ENCODE data around the gene HLF.
A peak's percentile ranks its signal among the peaks of the same experiment; 100 is the strongest.

Gene HLF

DNA sequence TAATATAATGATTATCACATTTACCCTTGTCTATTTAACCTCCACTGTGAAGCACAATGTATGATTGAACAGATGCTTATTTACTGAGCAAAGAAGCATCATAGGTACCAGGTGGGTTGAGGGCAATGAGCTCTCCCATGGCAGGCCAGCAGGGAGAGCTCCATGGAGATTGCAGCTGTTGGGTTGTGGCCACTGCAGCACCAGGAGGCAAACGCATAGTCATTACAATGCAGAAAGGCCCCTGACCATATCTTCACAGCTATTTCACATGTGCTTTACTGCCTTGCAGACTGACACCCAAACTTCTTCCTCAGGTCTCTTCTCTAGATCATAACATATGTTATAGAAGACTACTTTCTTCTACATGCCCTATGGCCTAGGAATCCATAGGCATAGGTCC is 81.9 kb downstream of the HLF start:
- H3K4me3 ChIP-seq (replicated peaks; ENCODE audit: low read depth, low read length) = no peak overlapping the region

DNA sequence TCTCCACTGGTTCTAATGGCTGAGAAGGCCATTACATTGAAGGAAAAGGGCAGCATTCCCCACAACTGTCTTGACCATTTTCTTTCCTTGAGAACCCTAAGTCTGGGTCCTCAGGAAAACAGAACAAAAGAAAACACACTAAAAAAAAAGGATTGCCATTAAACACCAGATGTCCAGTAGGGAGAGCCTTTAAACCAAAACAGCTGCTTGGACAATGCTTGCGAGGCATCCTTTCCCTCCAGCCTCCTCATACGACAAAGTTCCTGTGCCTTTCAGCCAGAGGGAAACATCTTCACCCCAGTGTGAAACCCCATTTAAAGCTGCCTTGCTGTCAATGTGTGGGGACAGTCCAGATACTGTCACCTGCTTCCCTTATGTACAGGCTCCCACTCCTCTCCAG is 82.6 kb downstream of the HLF start:
- TF ChIP-seq, protein P1, sequence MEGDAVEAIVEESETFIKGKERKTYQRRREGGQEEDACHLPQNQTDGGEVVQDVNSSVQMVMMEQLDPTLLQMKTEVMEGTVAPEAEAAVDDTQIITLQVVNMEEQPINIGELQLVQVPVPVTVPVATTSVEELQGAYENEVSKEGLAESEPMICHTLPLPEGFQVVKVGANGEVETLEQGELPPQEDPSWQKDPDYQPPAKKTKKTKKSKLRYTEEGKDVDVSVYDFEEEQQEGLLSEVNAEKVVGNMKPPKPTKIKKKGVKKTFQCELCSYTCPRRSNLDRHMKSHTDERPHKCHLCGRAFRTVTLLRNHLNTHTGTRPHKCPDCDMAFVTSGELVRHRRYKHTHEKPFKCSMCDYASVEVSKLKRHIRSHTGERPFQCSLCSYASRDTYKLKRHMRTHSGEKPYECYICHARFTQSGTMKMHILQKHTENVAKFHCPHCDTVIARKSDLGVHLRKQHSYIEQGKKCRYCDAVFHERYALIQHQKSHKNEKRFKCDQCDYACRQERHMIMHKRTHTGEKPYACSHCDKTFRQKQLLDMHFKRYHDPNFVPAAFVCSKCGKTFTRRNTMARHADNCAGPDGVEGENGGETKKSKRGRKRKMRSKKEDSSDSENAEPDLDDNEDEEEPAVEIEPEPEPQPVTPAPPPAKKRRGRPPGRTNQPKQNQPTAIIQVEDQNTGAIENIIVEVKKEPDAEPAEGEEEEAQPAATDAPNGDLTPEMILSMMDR (IDR thresholded peaks at IDR 0.05; ENCODE audit: low read length, missing control alignments) = no peak
- H3K4me3 ChIP-seq (replicated peaks; ENCODE audit: low read depth, low read length) = no peak overlapping the region
- no peak for DNase-seq (ENCODE audit: low read depth)

More for the DNA sequence above, 81.9 kb downstream of the HLF start:
- DNase-seq (ENCODE audit: low read depth) = no peak
- TF ChIP-seq, protein P1 (IDR thresholded peaks at IDR 0.05; ENCODE audit: low read length, missing control alignments) = no peak

DNA sequence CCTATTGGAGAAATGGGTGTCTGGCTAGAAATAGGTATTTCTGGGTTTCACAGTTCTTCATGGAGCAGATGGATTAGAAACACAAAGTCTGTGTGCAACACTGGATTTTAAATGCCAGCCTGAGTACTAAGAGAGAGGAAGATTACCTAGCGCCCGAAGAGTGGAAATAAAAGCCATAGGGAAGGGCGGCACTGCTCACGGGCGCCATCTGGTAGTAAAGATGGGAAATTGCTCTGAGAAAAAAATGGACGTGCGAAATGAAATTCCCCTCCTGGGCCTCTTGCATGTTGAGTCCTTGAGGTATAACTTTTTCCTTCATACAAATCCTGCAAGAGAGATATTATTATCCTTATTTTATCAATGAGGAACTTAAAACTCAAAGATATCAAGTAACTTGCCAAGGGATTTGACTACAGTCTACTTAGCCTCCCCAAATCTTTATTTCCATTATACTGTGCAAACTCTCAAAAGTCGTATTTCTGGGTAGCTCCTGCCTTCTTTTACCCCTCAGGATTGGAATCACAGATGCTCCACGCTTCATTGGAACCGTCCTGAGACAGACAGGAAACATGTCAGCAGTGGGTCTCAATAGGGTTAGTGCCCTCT is 84.1 kb downstream of the HLF start:
- peak; percentile 65 for DNase-seq (ENCODE audit: low read depth)
- TF ChIP-seq, protein P1 (IDR thresholded peaks at IDR 0.05; ENCODE audit: low read length, missing control alignments) = peak; percentile 86

DNA sequence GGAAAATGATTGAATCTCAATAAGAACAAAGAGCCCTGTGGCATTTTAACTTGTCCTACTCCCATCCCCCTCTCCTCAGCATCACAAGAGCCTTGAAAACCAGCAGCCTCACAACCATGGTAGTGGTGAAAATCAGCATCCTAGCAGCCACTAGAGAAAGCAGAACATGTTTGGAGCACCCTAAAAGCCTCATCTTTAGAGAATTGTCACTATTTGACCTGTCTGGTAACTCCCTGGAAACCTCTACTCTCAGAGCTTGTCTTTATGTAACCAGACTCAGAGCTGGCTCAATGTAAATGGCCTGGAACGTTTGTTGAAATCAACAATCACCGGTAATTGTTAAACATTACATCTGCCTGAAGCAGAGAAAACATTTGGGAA is 86.1 kb downstream of the HLF start:
- no peak for DNase-seq (ENCODE audit: low read depth)
- H3K4me3 ChIP-seq (replicated peaks; ENCODE audit: low read depth, low read length) = no peak overlapping the region
- TF ChIP-seq, protein P1 (IDR thresholded peaks at IDR 0.05; ENCODE audit: low read length, missing control alignments) = no peak

More for the DNA sequence above, 84.1 kb downstream of the HLF start:
- H3K4me3 ChIP-seq (replicated peaks; ENCODE audit: low read depth, low read length) = no peak overlapping the region

DNA sequence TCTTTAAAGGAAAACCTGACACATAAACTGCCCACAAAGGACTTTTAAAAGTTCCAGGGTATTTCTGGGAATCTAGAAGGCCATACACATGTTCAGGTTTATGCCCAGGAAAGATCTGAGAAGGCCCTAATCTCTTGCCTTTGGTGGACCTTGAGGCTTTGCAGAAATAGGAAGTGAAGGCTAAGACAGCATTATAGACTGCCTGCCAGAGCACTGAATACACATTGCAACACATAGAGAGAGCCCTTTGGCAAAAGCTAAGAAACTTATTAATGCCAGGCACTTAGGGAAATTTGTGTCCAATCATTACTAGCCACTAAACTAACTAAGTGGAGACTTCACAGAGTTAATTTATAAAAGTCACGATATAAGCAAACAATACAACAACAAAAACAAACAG is 86.5 kb downstream of the HLF start:
- no peak for DNase-seq (ENCODE audit: low read depth)
- TF ChIP-seq, protein P1 (IDR thresholded peaks at IDR 0.05; ENCODE audit: low read length, missing control alignments) = no peak
- H3K4me3 ChIP-seq (replicated peaks; ENCODE audit: low read depth, low read length) = no peak overlapping the region

DNA sequence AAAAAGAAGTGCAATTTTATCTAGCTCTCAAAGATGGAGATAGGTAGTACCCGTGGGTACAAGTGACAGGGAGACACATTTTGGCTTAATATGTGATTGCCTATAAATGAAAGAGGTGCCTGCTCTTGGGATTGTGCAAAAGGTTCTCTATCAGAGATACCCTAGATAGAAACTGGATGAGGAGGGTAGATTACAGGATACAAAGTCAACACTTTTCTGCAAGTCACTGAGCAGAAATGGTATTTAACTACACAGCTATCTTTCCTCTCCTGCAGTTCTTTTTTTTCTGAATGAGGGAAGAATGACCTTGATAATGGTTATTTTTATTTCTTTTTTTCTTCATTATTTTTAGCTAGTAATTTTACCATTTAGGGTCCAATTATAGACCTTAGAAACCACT is 89.2 kb downstream of the HLF start:
- TF ChIP-seq, protein P1 (IDR thresholded peaks at IDR 0.05; ENCODE audit: low read length, missing control alignments) = no peak
- H3K4me3 ChIP-seq (replicated peaks; ENCODE audit: low read depth, low read length) = no peak overlapping the region
- no peak for DNase-seq (ENCODE audit: low read depth)

DNA sequence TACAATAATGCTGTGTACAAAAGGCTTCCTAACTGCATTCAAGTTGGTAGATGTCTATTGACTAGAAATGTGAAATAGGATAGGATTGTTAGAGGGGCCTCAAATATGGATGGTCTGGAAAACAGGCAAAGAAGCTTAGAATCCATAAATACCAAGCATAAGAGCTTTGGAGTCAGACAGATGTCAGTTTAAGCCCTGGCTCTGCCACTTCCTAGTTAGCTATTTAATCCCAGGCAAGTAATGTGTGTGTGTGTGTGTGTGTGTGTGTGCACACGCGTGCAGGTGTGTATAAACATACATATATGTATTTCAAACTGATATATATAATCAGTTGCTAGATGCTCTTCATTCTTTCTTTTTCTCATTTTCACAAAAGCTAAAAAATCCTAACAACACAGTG is 90.2 kb downstream of the HLF start:
- H3K4me3 ChIP-seq (replicated peaks; ENCODE audit: low read depth, low read length) = no peak overlapping the region
- TF ChIP-seq, protein P1 (IDR thresholded peaks at IDR 0.05; ENCODE audit: low read length, missing control alignments) = no peak
- no peak for DNase-seq (ENCODE audit: low read depth)

All from fibroblast of pulmonary artery (primary cell).